GM12892 (cell line): ENCODE results near the gene ODF2L.

Source experiments
- POLR2A ChIP-seq: IDR thresholded peaks from 2 replicates; pipeline ENCODE4 v1.6.1; 2011; ENCODE audit warnings: low read depth, low read length, control low read depth
- POLR2AphosphoS5 ChIP-seq: IDR thresholded peaks from 2 replicates; pipeline ENCODE4 v1.6.1; 2011; ENCODE audit warnings: low read depth, low read length, control low read depth

DNA sequence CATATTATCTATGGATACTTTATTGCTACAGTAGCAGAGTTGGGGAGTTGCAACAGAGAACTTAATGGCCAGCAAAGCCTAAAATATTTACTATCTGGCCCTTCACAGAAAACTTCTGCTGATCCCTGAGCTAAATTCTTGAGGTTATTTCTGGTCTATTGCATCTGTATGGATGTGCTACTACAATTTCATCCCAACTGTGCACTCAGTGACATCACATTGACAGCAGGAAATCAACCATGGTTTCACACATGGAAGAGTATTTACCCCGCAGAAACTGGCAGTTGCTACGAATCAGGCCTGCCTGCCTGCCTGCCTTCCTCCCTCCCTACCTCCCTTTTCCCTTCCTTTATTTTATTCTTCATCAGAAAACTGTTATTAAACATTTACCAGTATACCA, 39.9 kb upstream of the ODF2L start:
- TF ChIP-seq POLR2AphosphoS5: no peak
- no peak for TF ChIP-seq POLR2A
